Measurements from ENCODE around the gene PTGFRN.

PTGFRN gene

DNA sequence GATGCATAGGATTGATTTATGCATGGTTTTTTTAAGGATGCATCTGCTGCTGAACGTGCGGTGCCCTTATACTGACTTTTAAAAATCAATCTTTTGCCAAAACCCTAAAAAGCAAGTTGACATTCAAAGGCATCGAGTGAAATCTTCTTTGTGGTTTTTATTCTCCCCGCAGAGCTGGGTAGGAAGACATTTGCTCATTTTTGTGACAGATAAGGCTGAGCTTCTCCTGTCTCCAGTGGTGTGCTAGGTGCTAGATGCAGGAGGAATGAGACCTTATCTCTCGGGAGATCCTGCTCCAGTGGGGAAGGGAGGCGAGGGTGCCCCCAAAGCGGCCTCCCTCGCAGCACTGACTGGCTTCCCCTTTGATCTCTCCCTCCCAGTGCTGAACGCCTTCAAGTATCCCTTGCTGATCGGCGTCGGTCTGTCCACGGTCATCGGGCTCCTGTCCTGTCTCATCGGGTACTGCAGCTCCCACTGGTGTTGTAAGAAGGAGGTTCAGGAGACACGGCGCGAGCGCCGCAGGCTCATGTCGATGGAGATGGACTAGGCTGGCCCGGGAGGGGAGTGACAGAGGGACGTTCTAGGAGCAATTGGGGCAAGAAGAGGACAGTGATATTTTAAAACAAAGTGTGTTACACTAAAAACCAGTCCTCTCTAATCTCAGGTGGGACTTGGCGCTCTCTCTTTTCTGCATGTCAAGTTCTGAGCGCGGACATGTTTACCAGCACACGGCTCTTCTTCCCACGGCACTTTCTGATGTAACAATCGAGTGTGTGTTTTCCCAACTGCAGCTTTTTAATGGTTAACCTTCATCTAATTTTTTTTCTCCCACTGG is 76.9 kb downstream of the PTGFRN start:
- peaks cover under 1% of the 10 kb centered on the region for H3K4me1 ChIP-seq (ENCODE audit: control insufficient read depth, low read depth, low read length)
- H3K27me3 ChIP-seq (ENCODE audit: control insufficient read depth, insufficient read depth, low read length), result no peaks in the 10 kb centered on the region
- H3K9me3 ChIP-seq (ENCODE audit: control insufficient read depth, low read depth, low read length), result no peaks in the 10 kb centered on the region
- peaks cover 9% of the 10 kb centered on the region for H3K36me3 ChIP-seq (ENCODE audit: control insufficient read depth, low read depth, low read length)
- no peak overlapping the region for H3K27ac ChIP-seq (ENCODE audit: low read length)
- no peak overlapping the region for H3K9ac ChIP-seq (ENCODE audit: low read length)
- H3K4me3 ChIP-seq (ENCODE audit: low read length), result no peak overlapping the region

DNA sequence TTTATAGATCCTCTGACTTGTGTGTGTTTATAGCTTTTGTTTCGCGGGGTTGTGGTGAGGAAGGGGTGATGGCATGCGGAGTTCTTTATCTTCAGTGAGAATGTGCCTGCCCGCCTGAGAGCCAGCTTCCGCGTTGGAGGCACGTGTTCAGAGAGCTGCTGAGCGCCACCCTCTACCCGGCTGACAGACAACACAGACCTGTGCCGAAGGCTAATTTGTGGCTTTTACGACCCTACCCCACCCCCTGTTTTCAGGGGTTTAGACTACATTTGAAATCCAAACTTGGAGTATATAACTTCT is 77.5 kb downstream of the PTGFRN start:
- Histone ChIP-seq H3K9ac (ENCODE audit: low read length) (no peak overlapping the region), H3K27ac (ENCODE audit: low read length) (no peak overlapping the region), H3K9me3 (ENCODE audit: control insufficient read depth, low read depth, low read length) (no peaks in the 10 kb centered on the region), H3K27me3 (ENCODE audit: control insufficient read depth, insufficient read depth, low read length) (no peaks in the 10 kb centered on the region), H3K4me3 (ENCODE audit: low read length) (no peak overlapping the region), H3K4me1 (ENCODE audit: control insufficient read depth, low read depth, low read length) (peaks cover 2% of the 10 kb centered on the region), H3K36me3 (ENCODE audit: control insufficient read depth, low read depth, low read length) (peaks cover 9% of the 10 kb centered on the region)

DNA sequence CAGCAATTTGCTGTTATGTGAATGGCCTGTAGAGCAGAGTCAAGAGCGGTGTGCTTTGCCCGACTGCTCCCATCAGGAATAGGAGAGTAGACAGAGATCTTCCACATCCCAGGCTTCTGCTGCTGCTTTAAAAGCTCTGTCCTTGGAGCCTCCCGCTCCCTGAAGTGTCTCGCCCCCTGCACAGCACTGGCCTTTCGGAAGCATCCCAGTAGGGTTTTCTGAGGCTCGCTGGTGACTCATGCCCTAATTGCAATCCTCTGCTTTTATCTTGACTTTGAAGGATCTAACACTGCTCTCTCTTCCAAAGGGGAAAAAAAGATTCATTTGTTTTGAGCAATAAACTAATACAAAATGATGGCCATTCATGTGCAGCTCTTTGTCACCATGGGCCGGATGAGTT is 78.5 kb downstream of the PTGFRN start:
- Histone ChIP-seq H3K27me3 (ENCODE audit: control insufficient read depth, insufficient read depth, low read length) (no peaks in the 10 kb centered on the region), H3K4me3 (ENCODE audit: low read length) (no peak overlapping the region), H3K9ac (ENCODE audit: low read length) (no peak overlapping the region), H3K36me3 (ENCODE audit: control insufficient read depth, low read depth, low read length) (peaks cover 9% of the 10 kb centered on the region), H3K4me1 (ENCODE audit: control insufficient read depth, low read depth, low read length) (peaks cover 2% of the 10 kb centered on the region), H3K9me3 (ENCODE audit: control insufficient read depth, low read depth, low read length) (no peaks in the 10 kb centered on the region), H3K27ac (ENCODE audit: low read length) (no peak overlapping the region)

DNA sequence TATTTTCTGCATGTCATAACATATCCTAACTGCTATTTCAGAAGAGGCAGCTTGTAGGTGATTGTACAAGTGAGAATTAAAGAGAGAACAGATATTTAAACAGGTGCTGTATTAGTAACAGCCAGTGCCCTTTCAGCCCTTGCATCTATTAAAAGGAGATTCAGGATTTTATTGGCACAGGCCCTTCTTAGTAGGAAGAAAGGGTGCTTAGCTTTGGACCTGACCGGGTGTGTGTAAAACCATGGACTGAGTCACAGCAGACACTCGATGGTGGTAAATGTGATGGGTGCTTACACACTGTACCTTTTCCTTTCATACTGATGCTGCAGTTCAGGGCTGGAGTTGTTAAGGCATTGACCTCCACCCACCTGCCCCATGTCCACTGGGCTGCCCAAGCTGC is 79.2 kb downstream of the PTGFRN start:
- Histone ChIP-seq H3K4me3 (ENCODE audit: low read length) (no peak overlapping the region), H3K9ac (ENCODE audit: low read length) (no peak overlapping the region), H3K27ac (ENCODE audit: low read length) (no peak overlapping the region), H3K9me3 (ENCODE audit: control insufficient read depth, low read depth, low read length) (no peaks in the 10 kb centered on the region), H3K27me3 (ENCODE audit: control insufficient read depth, insufficient read depth, low read length) (no peaks in the 10 kb centered on the region), H3K4me1 (ENCODE audit: control insufficient read depth, low read depth, low read length) (peaks cover 2% of the 10 kb centered on the region), H3K36me3 (ENCODE audit: control insufficient read depth, low read depth, low read length) (peaks cover 9% of the 10 kb centered on the region)

DNA sequence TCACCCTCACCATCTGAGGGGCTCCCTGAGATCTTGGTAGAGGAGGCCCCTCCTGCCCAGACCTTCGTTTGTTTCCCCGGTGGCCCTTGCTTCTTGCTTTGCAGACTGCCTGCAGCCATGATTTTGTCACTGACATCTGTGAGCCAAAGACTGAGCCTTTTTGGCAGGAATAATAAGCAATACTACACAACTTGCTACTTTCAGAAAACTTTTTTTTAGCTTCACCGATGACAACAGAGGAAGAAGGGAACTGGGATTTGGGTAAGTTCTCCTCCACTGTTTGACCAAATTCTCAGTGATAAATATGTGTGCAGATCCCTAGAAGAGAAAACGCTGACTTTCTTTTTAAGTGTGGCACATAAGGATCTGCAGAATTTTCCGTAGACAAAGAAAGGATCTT is 80.1 kb downstream of the PTGFRN start:
- H3K36me3 ChIP-seq (ENCODE audit: control insufficient read depth, low read depth, low read length), result peaks cover 2% of the 10 kb centered on the region
- H3K27me3 ChIP-seq (ENCODE audit: control insufficient read depth, insufficient read depth, low read length), result no peaks in the 10 kb centered on the region
- H3K4me3 ChIP-seq (ENCODE audit: low read length), result no peak overlapping the region
- H3K9ac ChIP-seq (ENCODE audit: low read length), result no peak overlapping the region
- peaks cover 2% of the 10 kb centered on the region for H3K4me1 ChIP-seq (ENCODE audit: control insufficient read depth, low read depth, low read length)
- no peaks in the 10 kb centered on the region for H3K9me3 ChIP-seq (ENCODE audit: control insufficient read depth, low read depth, low read length)
- no peak overlapping the region for H3K27ac ChIP-seq (ENCODE audit: low read length)

DNA sequence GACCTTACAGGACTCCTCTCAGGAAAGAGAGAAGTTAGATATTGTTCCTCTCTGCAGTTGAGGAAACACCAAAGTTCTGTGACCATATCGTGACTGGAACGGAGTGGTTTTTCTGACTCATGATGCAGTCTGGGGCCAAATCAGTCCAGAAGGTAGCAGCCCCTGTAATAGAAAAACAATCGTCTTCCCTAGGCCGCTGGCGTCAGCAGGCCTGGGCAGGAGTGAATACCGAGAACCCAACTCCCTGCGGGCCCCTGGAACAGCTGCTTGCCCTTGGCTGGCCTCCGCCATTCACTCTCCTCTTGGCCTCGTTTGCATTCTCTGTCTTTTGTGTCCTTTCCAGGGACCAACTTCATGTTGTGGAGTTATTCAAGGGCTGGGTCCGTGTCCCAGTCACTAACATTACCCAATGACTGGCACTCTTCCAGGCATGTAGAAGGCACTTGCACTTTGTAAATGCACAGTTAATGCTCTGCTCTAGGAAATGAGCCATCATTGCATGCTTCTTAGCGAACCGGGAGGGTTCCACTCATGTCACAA is 81.0 kb downstream of the PTGFRN start:
- H3K36me3 ChIP-seq (ENCODE audit: control insufficient read depth, low read depth, low read length), result no peaks in the 10 kb centered on the region

DNA sequence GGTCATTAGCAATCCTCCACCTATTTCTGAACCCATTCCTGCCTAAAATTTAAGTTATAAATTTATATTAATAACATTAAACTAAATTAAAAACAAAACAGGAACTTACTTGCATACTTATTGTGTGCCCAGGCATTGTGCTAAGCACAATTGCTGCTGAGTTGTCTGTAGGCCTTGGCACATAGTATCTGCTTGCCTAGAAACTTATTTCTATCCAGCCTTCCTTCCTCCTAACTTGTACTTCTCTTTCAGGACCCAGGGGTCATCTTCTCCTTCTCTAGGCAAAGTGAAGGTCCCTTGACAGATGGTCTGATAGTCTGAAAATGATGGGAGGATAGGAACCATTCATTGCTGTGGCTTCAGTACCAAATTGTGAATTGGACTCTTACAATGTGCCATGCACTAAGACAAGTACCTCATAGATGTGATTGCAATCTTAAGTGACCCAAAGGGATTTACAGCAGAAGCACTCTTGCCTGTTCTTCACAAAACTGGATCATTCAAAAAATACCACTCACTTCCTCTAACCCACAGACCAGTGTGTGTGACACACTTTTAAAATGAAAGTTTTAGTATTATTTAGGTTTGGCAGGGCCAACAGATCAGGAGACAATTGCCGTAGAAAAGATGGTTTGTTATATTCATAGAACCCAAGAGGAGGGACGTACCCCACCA is 81.6 kb downstream of the PTGFRN start:
- H3K4me1 ChIP-seq (ENCODE audit: control insufficient read depth, low read depth, low read length), result peaks cover 2% of the 10 kb centered on the region
- H3K27ac ChIP-seq (ENCODE audit: low read length), result no peak overlapping the region
- H3K9ac ChIP-seq (ENCODE audit: low read length), result no peak overlapping the region
- no peaks in the 10 kb centered on the region for H3K36me3 ChIP-seq (ENCODE audit: control insufficient read depth, low read depth, low read length)
- H3K4me3 ChIP-seq (ENCODE audit: low read length), result no peak overlapping the region
- no peaks in the 10 kb centered on the region for H3K27me3 ChIP-seq (ENCODE audit: control insufficient read depth, insufficient read depth, low read length)
- no peaks in the 10 kb centered on the region for H3K9me3 ChIP-seq (ENCODE audit: control insufficient read depth, low read depth, low read length)

More for the DNA sequence above, 81.0 kb downstream of the PTGFRN start:
- H3K27ac ChIP-seq (ENCODE audit: low read length), result no peak overlapping the region
- H3K4me3 ChIP-seq (ENCODE audit: low read length), result no peak overlapping the region
- no peaks in the 10 kb centered on the region for H3K9me3 ChIP-seq (ENCODE audit: control insufficient read depth, low read depth, low read length)
- H3K9ac ChIP-seq (ENCODE audit: low read length), result no peak overlapping the region
- no peaks in the 10 kb centered on the region for H3K27me3 ChIP-seq (ENCODE audit: control insufficient read depth, insufficient read depth, low read length)
- H3K4me1 ChIP-seq (ENCODE audit: control insufficient read depth, low read depth, low read length), result peaks cover 2% of the 10 kb centered on the region

DNA sequence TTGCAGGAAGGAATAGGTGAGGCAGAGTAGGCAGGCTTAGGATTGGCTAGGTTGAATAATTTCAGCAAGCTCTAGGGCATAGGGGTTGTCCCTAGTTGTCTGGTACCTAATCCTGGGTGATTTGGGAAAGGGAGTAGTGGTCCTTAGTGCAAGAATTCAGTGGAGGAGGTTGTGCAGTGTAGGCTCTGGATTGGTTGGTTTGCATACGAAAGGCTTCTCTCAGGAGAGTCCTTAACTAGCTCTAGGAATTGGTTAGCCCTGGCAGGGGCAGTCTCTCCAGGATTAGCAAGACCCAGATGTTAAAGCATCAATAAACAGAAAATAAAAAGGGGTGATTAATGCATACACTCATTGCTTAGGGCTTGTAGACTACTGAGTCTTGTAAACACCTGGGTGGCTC is 82.2 kb downstream of the PTGFRN start:
- Histone ChIP-seq H3K36me3 (ENCODE audit: control insufficient read depth, low read depth, low read length) (no peaks in the 10 kb centered on the region), H3K4me1 (ENCODE audit: control insufficient read depth, low read depth, low read length) (peaks cover 2% of the 10 kb centered on the region), H3K4me3 (ENCODE audit: low read length) (no peak overlapping the region), H3K27ac (ENCODE audit: low read length) (no peak overlapping the region), H3K27me3 (ENCODE audit: control insufficient read depth, insufficient read depth, low read length) (no peaks in the 10 kb centered on the region), H3K9ac (ENCODE audit: low read length) (no peak overlapping the region), H3K9me3 (ENCODE audit: control insufficient read depth, low read depth, low read length) (no peaks in the 10 kb centered on the region)

DNA sequence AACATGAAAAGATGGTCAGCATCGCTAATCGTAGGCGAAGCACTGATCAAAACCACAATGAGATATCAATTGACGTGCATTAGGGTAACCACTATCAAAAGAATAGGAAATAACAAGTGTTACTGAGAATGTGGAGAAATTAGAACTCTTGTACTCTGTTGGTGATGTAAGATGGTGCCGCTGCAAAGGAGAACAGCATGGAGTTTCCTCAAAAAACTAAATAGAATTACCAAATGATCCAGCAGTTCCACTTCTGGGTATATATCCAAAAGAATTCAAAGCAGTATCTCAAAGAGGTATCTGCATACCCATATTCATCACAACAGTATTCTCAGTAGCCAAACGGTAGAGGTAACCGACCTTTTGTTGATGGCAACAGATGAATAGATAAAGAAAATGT is 83.6 kb downstream of the PTGFRN start:
- no peak overlapping the region for H3K9ac ChIP-seq (ENCODE audit: low read length)
- H3K9me3 ChIP-seq (ENCODE audit: control insufficient read depth, low read depth, low read length), result no peaks in the 10 kb centered on the region
- H3K36me3 ChIP-seq (ENCODE audit: control insufficient read depth, low read depth, low read length), result no peaks in the 10 kb centered on the region
- no peak overlapping the region for H3K4me3 ChIP-seq (ENCODE audit: low read length)
- peaks cover 2% of the 10 kb centered on the region for H3K4me1 ChIP-seq (ENCODE audit: control insufficient read depth, low read depth, low read length)
- no peak overlapping the region for H3K27ac ChIP-seq (ENCODE audit: low read length)
- H3K27me3 ChIP-seq (ENCODE audit: control insufficient read depth, insufficient read depth, low read length), result no peaks in the 10 kb centered on the region

DNA sequence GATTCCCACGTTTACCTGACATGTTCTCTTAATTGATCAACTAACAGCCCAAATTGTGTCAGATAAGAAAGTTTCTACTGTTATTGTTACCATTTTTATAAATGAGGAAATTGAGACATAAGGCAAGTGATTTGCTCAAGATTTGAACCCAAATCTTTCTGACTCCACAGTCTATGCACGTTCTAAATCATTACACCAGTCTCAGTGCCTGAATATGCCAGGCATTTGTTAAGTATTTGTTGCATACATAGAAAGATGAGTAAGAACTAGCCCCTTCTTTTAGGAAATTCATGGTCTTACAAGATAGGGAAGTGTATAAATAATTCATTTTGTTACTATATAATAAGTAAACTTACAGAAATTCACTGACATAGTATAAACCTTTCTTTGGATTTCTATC is 84.7 kb downstream of the PTGFRN start:
- no peaks in the 10 kb centered on the region for H3K36me3 ChIP-seq (ENCODE audit: control insufficient read depth, low read depth, low read length)
- no peak overlapping the region for H3K27ac ChIP-seq (ENCODE audit: low read length)
- peaks cover 2% of the 10 kb centered on the region for H3K4me1 ChIP-seq (ENCODE audit: control insufficient read depth, low read depth, low read length)
- no peak overlapping the region for H3K4me3 ChIP-seq (ENCODE audit: low read length)
- no peaks in the 10 kb centered on the region for H3K27me3 ChIP-seq (ENCODE audit: control insufficient read depth, insufficient read depth, low read length)
- no peak overlapping the region for H3K9ac ChIP-seq (ENCODE audit: low read length)
- no peaks in the 10 kb centered on the region for H3K9me3 ChIP-seq (ENCODE audit: control insufficient read depth, low read depth, low read length)

DNA sequence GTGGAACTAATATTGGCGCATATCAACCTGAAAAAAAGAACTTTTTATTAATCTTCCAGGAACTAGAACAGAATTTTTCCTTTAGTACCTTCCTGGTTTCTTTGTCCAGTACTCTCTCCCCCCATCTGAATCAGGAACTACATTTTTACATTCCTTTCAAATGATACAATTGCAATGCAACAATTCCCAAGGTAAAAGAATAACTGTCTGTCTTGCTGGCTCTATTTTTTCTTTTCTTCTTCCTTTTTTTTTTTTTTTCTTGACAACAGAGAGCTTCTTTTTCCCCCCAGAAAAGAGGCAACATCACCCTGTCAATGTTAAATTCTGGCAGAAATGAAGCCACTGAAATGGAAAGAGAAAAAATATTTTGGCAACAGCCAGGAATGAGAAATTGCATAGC is 87.3 kb downstream of the PTGFRN start:
- Histone ChIP-seq H3K27ac (ENCODE audit: low read length) (no peak overlapping the region), H3K4me3 (ENCODE audit: low read length) (no peak overlapping the region), H3K36me3 (ENCODE audit: control insufficient read depth, low read depth, low read length) (no peaks in the 10 kb centered on the region), H3K9me3 (ENCODE audit: control insufficient read depth, low read depth, low read length) (no peaks in the 10 kb centered on the region), H3K27me3 (ENCODE audit: control insufficient read depth, insufficient read depth, low read length) (no peaks in the 10 kb centered on the region), H3K4me1 (ENCODE audit: control insufficient read depth, low read depth, low read length) (peaks cover 3% of the 10 kb centered on the region), H3K9ac (ENCODE audit: low read length) (no peak overlapping the region)

DNA sequence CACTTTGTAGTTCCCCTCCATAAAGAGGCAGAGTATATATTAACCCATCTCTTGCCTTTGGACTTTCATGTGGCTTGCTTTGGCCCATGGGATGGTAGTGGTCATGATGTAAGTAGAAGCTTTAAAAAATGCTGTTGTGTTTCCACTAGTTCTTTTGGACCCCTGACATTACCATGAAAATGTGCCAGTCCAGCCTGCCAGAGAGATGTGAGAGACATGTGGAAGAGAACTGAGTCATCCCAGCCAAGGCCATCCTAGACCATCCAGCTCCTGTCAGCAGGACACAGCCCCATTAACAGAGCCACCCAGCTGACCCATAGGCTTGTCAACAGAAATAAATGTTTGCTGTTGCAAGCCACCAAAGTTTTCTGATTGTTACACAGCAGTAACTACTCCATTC is 87.9 kb downstream of the PTGFRN start:
- no peaks in the 10 kb centered on the region for H3K27me3 ChIP-seq (ENCODE audit: control insufficient read depth, insufficient read depth, low read length)
- peaks cover 3% of the 10 kb centered on the region for H3K4me1 ChIP-seq (ENCODE audit: control insufficient read depth, low read depth, low read length)
- H3K27ac ChIP-seq (ENCODE audit: low read length), result no peak overlapping the region
- H3K9ac ChIP-seq (ENCODE audit: low read length), result no peak overlapping the region
- no peak overlapping the region for H3K4me3 ChIP-seq (ENCODE audit: low read length)
- H3K36me3 ChIP-seq (ENCODE audit: control insufficient read depth, low read depth, low read length), result no peaks in the 10 kb centered on the region
- H3K9me3 ChIP-seq (ENCODE audit: control insufficient read depth, low read depth, low read length), result no peaks in the 10 kb centered on the region
